Coronary artery (tissue), 2 donors: ENCODE results near the gene COX6B2.
A peak's percentile ranks its signal among the peaks of the same experiment; 100 is the strongest.

Experiments
- DNase-seq: peaks from one replicate; pipeline ENCODE4 v3.0.0-alpha.2; 2017; ENCODE audit warnings: low spot score
- H3K27ac ChIP-seq, 2 donors: fragments of 200-600 bp; sonication (generic); one replicate each; pipeline ENCODE4 v1.5.1; 2016 to 2019
- H3K4me3 ChIP-seq: fragments of 200-600 bp; sonication (generic); 2 replicates; pipeline ENCODE4 v1.5.1; 2016; ENCODE audit warnings: mild to moderate bottlenecking, moderate library complexity
- TF ChIP-seq, protein P1 (sequence below): fragments of 200-600 bp; sonication (generic); IDR thresholded peaks from one replicate; pipeline ENCODE4 v1.5.1; 2019; ENCODE audit warnings: antibody characterized with exemption

The COX6B2 gene

DNA sequence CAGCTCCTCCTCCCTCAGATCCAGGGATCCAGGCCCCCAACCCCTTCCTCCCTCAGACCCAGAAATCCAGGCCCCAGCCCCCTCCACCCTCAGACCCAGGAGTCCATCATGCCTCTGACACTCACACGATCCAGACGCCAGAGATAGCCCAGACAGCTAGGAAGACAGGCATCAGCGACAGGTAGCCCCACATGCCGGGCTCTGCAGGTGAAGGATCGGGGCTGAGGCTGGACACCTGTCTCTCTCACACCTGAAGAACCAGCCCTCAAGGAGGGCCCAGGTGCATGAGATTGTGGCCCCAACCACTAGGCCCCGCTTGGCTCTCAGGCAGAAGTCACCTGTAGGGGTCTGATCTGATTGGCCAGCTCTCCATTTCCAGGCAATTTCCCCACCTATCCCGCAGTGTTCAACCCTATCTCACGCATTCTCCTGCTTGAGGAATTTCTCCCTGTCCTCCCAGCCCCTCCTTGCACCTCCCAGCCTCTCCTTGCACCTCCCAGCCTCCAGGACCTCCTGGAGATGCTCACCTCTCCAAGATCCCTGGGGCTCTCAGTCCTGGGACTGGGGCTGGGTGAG is 33.6 kb downstream of the COX6B2 start:
- DNase-seq: no peak
- Histone ChIP-seq H3K4me3 (no peak overlapping the region), H3K27ac (no peak overlapping the region)
- TF ChIP-seq, protein P1, sequence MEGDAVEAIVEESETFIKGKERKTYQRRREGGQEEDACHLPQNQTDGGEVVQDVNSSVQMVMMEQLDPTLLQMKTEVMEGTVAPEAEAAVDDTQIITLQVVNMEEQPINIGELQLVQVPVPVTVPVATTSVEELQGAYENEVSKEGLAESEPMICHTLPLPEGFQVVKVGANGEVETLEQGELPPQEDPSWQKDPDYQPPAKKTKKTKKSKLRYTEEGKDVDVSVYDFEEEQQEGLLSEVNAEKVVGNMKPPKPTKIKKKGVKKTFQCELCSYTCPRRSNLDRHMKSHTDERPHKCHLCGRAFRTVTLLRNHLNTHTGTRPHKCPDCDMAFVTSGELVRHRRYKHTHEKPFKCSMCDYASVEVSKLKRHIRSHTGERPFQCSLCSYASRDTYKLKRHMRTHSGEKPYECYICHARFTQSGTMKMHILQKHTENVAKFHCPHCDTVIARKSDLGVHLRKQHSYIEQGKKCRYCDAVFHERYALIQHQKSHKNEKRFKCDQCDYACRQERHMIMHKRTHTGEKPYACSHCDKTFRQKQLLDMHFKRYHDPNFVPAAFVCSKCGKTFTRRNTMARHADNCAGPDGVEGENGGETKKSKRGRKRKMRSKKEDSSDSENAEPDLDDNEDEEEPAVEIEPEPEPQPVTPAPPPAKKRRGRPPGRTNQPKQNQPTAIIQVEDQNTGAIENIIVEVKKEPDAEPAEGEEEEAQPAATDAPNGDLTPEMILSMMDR: no peak

- TF ChIP-seq, protein P1: no peak
- DNase-seq: no peak
- peak overlapping the region; percentile 1 for H3K4me3 ChIP-seq
- H3K27ac ChIP-seq: no peak overlapping the region
Observed at GRCh38 chr19:55319785-55320184, 34.7 kb downstream of the COX6B2 start.

GRCh38 chr19:55316646-55317045 is 37.9 kb downstream of the COX6B2 start:
- TF ChIP-seq, protein P1: no peak
- Histone ChIP-seq H3K4me3 (no peak overlapping the region), H3K27ac (no peak overlapping the region)
- no peak for DNase-seq

- Histone ChIP-seq H3K27ac (no peak overlapping the region), H3K4me3 (no peak overlapping the region)
- no peak for DNase-seq
- TF ChIP-seq, protein P1: no peak
Observed at GRCh38 chr19:55315956-55316525, 38.5 kb downstream of the COX6B2 start.

DNA sequence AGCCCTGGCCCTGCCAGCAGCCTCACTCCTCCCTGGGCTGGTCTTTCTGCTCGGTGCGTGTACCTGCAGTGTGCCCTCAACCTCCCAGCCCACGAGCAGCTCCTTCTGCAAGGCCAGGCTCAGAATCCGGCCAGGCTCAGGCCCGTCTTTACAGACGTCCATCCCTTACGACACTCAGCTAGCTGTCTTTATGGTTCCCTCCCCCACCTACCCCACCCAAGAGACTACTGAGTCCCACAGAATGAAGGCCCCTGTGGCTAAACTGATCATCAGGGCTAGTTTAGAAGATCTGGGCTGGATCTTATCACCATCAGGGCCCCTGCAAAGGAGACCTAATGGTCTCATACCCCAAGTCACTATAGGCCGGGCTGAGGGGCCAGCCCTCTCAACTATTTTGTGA is 40.1 kb downstream of the COX6B2 start:
- Histone ChIP-seq H3K4me3 (no peak overlapping the region), H3K27ac (no peak overlapping the region)
- no peak for DNase-seq
- TF ChIP-seq, protein P1: no peak

- Histone ChIP-seq H3K27ac (no peak overlapping the region), H3K4me3 (no peak overlapping the region)
- TF ChIP-seq, protein P1: no peak
- no peak for DNase-seq
Observed at GRCh38 chr19:55312621-55313512, 41.7 kb downstream of the COX6B2 start.
